ENCODE data around the gene MIA2.
A peak's percentile ranks its signal among the peaks of the same experiment; 100 is the strongest.
"Not testable (repeated sequence)": the region's sequence is repeated elsewhere in the genome, so short reads cannot be mapped to it uniquely, and the experiment has no call there.

MIA2 gene

GRCh38 chr14:39351708-39352107 lies 118.0 kb downstream of the MIA2 start:
- no peak for FAIRE-seq

GRCh38 chr14:39359069-39359468 lies 125.4 kb downstream of the MIA2 start:
- not testable (repeated sequence) for FAIRE-seq

GRCh38 chr14:39360316-39360715 lies 126.6 kb downstream of the MIA2 start:
- no peak for FAIRE-seq

- not testable (repeated sequence) for FAIRE-seq
Measured at GRCh38 chr14:39361556-39361955, 127.8 kb downstream of the MIA2 start.

DNA sequence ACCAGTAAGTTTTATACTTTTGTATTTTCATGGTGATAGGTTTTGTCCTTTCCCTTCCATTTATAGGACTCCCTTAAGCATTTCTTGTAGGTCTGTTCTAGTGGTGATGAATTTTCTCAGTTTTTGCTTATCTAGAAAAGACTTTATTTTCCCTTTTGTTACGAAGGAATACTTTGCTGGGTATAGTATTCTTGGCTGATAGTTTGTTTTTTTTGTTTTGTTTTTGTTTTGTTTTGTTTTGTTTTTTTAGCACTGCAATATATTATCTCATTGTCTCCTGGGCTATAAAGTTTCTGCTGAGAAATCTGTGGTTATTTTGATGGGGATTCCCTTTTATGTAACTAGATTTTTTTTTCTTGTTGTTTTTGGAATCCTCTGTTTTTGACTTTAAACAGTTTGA lies 130.8 kb downstream of the MIA2 start:
- FAIRE-seq, result no peak

GRCh38 chr14:39365354-39365753 lies 131.6 kb downstream of the MIA2 start:
- no peak for FAIRE-seq

- no peak for FAIRE-seq
Measured at GRCh38 chr14:39366460-39367386, 133.0 kb downstream of the MIA2 start.

- FAIRE-seq, result no peak
Measured at GRCh38 chr14:39367387-39367751, 133.7 kb downstream of the MIA2 start.

DNA sequence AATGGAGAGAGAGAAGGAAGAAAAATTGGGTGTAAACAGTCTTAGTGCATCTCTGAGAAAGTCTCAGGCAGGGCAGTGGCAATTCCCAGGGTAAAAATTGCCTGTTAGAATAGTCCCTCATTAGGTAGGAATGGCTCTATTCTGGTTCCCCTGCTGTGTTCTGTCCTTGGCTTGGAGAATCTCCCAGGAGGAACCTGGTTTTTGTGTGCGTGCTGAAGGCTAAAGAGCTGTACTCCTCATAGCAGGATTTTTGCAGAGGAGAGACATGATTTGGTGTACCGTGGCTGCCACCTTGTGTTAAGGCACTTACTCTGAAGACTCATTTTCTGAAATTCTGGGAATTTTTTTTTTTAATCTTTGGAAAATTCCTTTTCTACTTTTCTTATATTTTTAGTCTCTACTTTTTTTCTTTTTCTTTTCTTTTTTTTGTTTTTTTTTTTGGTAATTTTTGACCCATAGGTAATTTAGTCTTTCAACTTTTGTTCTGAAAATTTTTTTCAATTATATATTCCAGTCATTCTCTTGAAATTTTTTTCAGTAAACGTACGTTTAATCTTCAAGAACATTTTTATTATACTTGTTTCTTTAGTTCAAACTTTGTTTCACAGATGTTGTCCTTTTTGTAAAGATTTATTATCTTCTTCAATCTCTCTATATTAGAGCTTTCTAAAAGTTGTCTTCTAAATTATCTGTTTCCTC lies 134.7 kb downstream of the MIA2 start:
- FAIRE-seq, result peak; percentile 98

DNA sequence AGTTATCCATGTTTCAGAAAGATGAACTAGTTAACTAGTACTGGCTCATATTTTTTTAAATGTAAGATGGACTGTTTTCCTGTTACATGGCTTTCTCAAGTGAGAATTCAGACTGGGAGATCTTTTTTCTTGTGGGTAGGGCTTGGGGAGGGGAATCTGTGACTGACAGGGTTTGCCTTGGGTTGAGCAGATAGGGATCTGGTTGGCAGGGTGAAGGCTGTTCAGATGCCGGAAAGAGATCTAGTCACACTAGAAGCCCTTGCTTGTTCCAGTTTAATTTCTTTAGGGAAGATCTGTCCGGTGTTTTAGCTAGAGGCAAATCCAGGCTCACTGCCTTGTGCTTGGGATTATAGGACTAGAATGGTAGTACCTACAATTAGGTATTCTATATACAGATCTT lies 135.3 kb downstream of the MIA2 start:
- no peak for FAIRE-seq

- no peak for FAIRE-seq
Measured at GRCh38 chr14:39370415-39370814, 136.7 kb downstream of the MIA2 start.

DNA sequence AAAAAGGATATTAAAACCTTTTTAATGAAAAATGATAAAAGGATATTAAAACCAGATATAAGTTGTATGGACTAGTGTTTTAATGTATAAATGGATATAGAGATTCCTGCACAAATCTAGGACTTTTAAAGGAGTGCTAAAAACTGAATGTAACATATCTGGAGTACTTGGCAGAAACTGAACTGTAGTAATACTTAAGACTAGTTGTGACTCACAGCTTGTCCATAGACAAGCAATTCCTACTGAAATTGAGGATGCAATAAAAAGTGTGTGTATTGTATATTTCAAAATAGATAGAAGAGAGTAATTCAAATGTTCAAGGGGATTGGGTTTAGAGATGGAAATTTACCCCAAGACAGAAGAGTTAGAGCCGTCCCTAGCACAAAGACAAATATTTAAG lies 138.9 kb downstream of the MIA2 start:
- FAIRE-seq, result no peak

GRCh38 chr14:39374851-39375250 lies 141.1 kb downstream of the MIA2 start:
- FAIRE-seq, result no peak

DNA sequence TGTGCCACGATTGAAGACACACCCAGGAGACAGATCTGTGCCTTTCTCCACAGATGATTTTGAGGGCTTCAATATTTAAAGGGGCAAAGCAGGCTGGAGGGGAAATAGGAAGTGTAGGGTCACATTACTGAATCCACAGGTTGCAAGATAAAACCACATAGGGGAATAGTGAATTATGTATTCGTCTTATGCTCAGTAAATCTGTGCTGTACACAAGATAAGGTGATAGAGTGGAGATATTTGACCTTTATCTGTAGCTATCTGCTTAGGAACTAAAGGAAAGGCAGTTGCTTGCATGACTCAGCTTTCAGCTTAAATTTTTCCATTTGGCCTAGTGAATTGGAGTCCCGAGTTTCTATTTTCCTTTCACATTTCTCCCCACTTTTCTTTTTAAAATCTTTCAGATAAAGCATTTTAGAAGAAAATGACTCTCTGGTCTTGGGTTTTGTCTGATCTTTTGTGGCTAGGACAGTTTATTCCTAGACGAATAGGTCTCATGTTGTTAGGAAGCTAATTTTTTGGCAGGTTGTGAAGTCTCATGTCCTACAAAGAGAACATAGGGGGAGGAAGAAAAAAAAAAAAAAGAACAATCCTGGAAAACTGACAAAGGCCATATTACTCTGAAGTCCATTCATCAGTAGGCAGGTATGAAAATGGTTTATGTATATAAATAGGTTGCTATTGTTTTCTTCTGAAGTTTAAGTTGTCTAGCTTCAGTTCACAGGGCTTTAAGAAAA lies 143.1 kb downstream of the MIA2 start:
- no peak for FAIRE-seq

- FAIRE-seq, result no peak
Measured at GRCh38 chr14:39381366-39381765, 147.7 kb downstream of the MIA2 start.

DNA sequence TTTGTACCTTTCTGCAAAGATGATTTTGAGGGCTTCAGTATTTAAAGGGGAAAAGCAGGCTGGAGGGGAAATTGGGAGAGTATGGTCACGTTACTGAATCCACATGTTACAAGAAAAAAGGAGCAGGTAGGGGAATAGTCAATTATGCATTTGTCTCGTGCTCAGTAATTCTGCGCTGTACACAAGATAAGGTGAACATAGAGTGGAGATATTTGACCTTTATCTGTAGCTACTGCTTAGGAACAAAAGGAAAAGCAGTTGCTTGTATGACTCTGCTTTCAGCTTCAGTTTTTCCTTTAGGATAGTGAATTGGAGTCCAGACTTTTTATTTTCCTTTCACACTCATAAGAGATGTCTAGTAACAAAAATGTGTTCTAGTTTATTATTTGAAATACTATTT lies 148.7 kb downstream of the MIA2 start:
- FAIRE-seq, result no peak

DNA sequence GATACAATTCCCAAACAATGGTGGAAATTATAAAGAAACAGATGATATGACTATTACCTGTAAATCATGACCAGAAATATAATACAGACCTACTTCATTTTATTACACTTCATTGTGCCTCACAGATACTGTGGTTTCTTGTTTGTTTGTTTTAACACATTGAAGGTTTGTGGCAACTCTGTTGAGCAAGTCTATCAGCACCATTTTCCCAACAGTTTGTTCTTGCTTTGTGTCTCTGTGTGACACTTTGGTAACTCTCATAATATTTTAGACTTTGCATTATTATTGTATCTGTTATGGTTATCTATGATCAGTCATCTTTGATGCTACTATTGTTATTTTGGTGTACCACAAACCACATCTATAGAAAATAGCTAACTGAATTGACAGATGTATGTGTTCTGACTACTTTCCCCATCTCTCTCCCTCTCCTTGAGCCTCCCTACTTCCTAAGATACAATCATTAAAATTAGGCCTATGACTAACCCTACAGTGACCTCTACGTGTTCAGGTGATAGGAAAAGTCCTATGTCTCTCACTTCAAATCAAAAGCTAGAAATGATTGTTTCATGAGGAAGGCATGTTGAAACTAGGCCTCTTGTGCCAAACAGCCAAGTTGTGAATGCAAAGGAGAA lies 149.4 kb downstream of the MIA2 start:
- no peak for FAIRE-seq

- FAIRE-seq, result no peak
Measured at GRCh38 chr14:39383741-39384140, 150.0 kb downstream of the MIA2 start.

- no peak for FAIRE-seq
Measured at GRCh38 chr14:39384177-39384576, 150.5 kb downstream of the MIA2 start.

- no peak for FAIRE-seq
Measured at GRCh38 chr14:39393289-39393688, 159.6 kb downstream of the MIA2 start.

GRCh38 chr14:39395555-39396254 lies 162.0 kb downstream of the MIA2 start:
- no peak for FAIRE-seq

- FAIRE-seq, result no peak
Measured at GRCh38 chr14:39396448-39396847, 162.7 kb downstream of the MIA2 start.

Data from A204.1 (cell line).